ENCODE results near the gene AHCYL2.
"Not testable (repeated sequence)": the region's sequence is repeated elsewhere in the genome, so short reads cannot be mapped to it uniquely, and the experiment has no call there.

The AHCYL2 gene

DNA sequence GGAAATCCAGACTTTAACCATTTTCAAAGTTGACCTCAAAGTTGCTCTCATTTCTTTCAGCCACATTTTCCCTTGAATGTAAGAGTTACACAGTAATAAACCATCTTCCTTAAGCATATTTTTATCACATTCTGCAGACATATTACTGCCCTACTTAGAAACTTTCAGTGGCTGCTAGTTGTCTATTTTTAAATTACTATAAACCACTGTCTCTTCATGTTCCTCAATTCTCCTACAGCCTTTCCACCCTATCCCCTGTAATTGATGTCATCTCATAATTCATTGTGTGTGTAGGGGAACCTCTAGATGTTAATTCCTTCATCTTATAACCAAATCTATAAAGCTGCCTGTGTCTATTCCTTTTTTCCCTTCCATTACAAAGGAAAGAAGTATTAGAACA, 131.3 kb downstream of the AHCYL2 start:
- DNase-seq: no peak

DNA sequence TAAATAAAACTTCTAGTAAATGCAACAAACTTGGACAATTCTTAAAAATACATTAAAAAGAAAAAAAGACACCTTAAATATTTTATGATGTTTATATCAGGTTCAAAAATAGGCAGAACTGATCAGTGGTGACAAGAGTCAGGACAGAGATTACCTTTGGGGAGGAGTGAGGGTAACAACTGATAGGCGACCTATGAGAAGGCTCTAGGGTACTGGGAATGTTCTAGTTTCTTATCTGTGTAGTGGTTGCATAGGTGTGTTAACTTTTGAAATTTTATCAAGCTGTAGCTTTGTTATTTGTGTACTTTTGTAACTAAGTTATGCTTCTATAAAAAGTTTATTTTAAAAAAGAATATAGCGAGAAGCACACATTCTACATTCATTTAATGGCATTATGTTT, 134.3 kb downstream of the AHCYL2 start:
- no peak for DNase-seq

- no peak for DNase-seq
Measured at GRCh38 chr7:129359638-129360037, 134.8 kb downstream of the AHCYL2 start.

DNA sequence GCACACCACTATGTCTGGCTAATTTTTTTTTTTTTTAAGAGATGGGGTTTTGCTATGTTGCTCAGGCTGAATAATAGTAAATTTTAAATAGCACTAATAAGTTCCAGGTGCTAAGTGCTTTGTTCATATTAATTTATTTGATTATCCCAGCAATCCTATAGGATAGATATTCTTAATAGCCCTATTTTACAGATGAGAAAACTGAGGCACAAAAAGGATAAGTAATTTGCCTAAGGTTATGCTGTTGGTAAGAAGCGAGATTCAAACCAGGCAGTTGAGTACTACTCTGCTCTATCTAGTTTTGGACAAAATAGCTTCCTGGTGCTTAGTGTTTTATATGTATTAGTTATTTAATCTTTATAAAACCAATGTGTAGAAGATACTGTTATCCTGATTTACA, 136.9 kb downstream of the AHCYL2 start:
- DNase-seq: no peak

- DNase-seq: no peak
Measured at GRCh38 chr7:129362496-129362895, 137.7 kb downstream of the AHCYL2 start.

GRCh38 chr7:129367349-129367699, 142.5 kb downstream of the AHCYL2 start:
- DNase-seq: no peak

DNA sequence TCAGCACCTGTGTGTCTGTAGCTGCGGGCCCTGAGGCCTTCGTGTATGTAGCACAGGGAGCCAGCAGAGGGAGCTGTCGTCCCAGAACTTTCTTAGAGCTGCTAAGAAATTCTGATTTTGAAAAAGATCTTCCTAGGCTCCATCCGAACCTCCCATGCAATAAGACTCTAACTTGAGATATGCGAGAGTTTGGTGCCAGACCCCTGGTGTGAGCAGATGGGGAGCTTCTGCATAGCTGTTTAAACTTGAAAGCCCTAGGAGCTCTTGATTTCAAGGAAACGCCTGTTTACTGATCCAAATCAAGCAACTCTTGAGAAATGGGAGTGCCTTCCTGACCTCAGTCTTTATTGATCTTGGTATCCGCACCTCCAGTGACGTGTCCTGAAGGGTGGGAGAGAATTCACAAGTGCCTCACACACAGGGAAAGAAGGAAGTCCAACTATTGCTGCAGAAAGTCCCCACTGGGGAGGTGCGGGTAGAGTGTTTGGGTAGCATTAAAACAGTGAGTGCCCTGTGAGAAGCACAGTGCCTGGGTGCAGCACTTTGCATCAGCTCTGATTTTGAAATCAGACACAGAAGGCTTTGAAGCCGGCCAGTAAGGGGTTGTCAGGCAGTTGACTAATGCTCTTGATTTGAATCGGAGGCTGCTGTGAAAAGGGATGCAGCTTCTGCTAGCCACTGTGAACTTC, 143.0 kb downstream of the AHCYL2 start:
- peak; percentile 86 for DNase-seq

- no peak for DNase-seq
Measured at GRCh38 chr7:129368389-129368986, 143.7 kb downstream of the AHCYL2 start.

DNA sequence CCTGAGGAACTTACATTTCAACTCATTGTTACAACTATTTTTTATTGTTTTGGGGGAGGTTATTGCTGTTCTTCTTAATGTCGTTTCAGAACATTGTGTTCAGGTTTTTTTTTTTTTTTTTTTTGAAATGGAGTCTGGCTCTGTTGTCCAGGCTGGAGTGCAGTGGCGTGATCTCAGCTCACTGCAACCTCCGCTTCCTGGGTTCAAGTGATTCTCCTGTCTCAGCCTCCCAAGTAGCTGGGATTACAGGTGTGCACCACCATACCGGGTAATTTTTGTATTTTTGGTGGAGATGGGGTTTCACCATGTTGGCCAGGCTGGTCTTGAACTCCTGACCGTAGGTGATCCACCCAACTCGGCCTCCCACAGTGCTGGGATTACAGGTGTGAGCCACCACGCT, 144.6 kb downstream of the AHCYL2 start:
- DNase-seq: not testable (repeated sequence)

- no peak for DNase-seq
Measured at GRCh38 chr7:129370812-129371211, 146.0 kb downstream of the AHCYL2 start.

GRCh38 chr7:129371487-129371886, 146.7 kb downstream of the AHCYL2 start:
- DNase-seq: no peak

- no peak for DNase-seq
Measured at GRCh38 chr7:129373651-129374428, 149.0 kb downstream of the AHCYL2 start.

- DNase-seq: no peak
Measured at GRCh38 chr7:129375141-129375938, 150.5 kb downstream of the AHCYL2 start.

DNA sequence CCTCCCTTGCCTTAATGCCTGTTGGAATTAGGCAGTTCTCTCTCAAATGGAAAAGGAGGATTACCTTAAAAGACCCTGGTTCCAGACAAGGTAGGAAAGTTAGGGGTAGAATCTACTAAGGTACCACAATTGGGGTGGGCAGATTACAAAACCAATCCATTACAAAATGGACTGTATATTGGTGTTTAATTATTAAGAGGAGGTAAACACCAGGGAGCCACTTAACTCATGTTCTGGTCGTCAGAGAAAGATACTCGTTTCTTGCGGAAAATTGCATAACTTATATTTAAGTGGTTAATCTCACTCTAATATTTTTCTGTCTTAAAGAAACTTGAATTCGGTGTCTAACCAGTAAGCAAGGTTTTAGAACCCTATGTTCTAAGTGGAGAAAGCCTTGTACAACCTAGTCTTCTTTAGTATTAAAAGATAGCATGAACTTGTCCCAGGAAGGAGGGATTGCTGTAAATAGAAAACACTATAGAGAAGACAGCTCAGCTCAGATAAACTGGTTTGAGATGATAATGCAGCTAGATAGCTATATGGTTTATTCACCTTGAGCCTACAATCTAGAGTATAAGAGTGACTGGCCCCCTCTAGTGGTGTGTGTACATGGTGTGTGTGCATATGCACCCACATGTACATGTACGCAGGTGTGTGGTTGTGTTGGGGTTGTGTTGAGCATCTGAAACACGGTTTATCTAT, 151.4 kb downstream of the AHCYL2 start:
- DNase-seq: no peak

DNA sequence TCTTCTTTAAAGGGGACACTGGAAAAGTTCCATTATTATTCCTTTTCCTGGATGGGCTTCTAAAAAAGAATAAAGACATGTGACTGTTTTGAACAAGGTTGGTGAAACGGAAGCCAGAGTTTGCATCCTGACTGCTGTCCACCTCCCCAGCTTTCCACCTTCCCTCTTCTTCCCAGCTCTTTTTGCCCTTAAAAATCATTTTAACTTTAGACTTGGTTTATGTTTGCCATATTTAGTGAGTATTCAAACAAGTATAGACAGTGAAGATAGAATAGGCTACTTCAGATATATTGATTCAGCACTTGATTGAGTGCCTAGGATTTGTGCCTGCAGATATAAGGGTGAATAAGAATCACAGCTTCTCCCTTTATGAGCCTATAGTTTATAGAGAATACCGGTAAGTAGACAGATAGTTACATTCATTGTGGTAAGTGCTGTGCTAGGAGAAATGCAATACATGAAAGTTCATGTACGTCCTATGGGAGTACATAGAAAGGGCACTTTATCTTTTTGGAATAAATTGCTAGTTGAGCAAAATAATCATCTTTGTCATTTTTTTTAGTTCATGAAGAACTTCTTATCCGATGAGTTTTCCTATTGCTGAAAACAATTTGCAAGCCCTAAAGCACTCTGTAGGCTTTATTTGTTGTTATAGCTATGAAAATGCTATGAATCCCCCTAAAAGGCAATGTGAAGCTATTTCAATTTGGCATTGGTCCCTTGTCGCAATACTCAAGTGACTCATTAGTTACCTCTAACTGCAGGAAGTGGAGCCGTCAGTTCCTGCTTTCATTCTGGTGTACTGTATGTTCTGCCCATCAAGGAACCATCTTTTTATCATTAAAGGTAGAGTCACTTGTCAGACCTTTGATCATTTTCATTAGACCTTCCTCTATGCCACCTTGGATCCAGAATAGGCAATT, 152.2 kb downstream of the AHCYL2 start:
- DNase-seq: no peak

GRCh38 chr7:129381710-129382484, 157.1 kb downstream of the AHCYL2 start:
- DNase-seq: no peak

DNA sequence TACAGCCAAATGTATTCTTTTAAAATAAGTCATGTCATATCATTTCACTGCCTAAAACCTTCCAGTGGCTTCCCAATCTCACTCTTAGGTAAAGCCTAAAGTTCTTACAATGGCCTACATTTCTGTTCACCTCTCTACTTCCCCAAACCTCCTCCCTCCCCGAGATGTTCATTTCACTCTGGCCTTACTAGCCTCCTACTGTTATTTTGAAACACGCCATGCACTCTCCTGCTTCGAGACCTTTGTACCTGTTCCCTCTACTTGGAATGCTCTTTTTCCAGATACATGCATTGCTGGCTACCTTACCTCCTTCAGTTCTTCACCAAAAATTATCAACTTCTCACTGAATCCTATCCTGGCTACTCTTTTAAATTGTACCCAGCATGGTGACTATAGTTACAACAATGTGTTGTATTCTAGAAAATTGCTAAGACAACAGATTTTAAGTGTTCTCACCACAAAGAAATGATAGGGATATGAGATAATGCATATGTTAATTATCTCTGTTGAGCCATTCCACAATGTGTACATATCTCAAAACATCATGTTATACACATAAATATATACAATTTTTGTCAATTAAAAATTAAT, 158.8 kb downstream of the AHCYL2 start:
- no peak for DNase-seq

DNA sequence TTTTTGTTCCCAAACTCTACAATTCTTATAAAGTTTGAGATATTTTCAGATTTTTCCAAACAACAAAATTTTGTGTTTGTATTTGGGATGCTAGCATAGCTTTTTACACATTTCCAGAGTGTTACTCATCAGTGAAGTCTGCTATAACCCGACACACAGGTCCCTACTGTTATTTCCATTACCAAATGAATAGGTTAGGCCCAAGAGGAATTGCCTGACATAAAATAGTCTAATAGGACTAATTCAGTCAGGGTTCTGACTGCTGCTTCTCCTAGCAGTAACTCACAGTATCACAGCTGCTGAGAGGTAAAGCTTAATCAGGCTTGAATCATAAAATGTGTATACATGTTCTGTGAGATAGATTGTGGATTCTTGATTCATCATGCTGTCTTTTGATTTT, 160.3 kb downstream of the AHCYL2 start:
- no peak for DNase-seq

DNA sequence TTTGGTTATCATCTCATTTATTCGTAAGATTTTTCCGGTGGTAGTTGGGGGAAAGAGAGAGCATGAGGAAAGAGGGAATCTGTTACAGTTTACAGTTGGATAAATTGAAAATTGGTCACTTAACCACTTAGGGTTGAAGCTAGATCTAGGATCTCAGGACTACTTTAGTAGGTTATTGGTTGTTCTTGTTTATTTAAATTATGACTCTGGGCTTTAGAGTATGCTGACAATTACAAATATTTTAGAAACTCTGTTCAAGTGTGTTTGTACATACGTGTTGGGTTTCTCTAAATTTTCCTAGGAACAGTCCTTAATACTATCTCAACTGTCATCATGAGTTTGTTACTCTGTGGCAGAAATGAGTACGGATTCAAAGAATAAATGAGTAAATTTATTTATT, 160.8 kb downstream of the AHCYL2 start:
- DNase-seq: no peak

DNA sequence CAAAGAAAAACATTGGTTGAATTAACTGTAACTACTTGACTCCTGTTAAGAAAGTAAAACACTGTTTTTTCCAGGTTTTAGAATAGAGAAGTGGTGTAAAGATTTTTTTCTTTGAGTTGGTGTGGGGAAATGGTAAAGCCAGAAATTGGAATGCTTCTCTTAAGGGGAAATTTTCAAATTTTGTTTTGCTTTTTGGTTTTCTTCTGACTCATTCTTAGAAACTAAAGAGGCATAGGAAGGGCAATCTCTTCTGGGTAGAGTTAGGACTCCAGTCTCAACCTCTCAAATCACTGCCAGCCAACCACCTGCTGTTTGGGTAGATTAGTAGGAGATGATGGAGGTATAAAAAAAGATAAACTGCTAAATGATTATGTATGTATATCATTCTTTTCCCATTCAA, 161.7 kb downstream of the AHCYL2 start:
- DNase-seq: no peak

Data from activated CD8-positive, alpha-beta memory T cell treated with anti-CD3 and anti-CD28 coated beads for 24 hours (primary cell).